Measurements from ENCODE around the gene TBC1D3B. TPM values are rescaled to one million over a fixed set of nuclear protein-coding genes. Genes with fewer than 3 reads are reported as not detected.

TBC1D3B gene
- total and polyA plus RNA-seq, 10 of the 15 experiments (the other 5 are each of a cell fraction or from before 2014, with no cell fraction given) = 0.67 to 8.5 (median 1.7) TPM; not detected in 2

DNA sequence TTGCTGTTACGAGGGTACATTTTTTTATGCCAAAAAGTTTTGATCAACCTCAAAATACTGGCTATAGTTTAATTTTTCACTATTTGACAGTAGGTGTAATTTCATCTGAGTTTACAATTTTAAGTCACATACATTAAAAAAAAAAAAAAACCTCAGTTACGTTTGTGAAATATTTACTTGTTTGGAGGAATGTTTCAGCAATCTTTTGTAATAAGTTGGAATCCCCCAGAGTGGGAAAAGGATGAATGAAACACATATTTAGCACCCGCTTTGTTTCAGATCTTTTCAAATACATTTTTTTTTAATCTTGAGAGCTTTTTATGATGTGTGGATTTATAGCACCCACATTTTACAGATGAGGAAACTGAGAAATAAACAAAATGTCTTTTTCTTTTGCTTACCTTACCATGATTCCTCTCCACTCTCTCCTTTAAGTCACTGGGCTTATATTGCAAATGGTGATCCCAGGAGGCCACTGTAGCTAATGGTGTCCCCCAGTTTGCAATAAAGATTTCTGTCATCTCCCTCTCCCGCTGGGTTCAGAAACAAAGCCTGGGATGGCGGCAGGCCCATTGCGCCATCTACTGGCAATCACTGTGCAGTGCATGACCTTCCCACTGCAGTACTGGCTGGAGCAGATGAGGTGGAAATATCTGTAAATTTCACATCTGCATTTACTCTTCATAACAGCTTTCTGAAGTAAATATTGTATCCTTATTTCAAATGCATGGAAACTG is 27.7 kb downstream of the TBC1D3B start (continued):
- TF ChIP-seq SUZ12 (IDR thresholded peaks at IDR 0.05; ENCODE audit: unreplicated experiment) (no peak), RELA (IDR thresholded peaks at IDR 0.05; ENCODE audit: borderline replicate concordance, partially characterized antibody) (no peak), RCOR1 (conservative IDR thresholded peaks at IDR 0.05; ENCODE audit: low read depth, low read length) (no peak), SMAD1 (IDR thresholded peaks at IDR 0.05; ENCODE audit: low read depth, partially characterized antibody) (no peak), MYC (IDR thresholded peaks at IDR 0.05; ENCODE audit: insufficient read depth, insufficient read length, insufficient replicate concordance, low read length, severe bottlenecking) (no peak), ZZZ3 (IDR thresholded peaks at IDR 0.05; ENCODE audit: control insufficient read depth, insufficient read length, low read depth) (no peak), SIX5 (IDR thresholded peaks at IDR 0.05; ENCODE audit: low read depth, low read length, severe bottlenecking) (no peak), BRCA1 (IDR thresholded peaks at IDR 0.05; ENCODE audit: low read depth, low read length) (no peak), ZNF622 (IDR thresholded peaks at IDR 0.05) (no peak), ZNF217 (IDR thresholded peaks at IDR 0.05) (no peak), KDM1A (IDR thresholded peaks at IDR 0.05; ENCODE audit: borderline replicate concordance) (no peak), EP300 (IDR thresholded peaks at IDR 0.05; ENCODE audit: borderline replicate concordance in 1 of 2, control insufficient read depth in 1 of 2, low read depth in 2 of 2, low read length in 2 of 2) (no peak), RAD21 (IDR thresholded peaks at IDR 0.05; ENCODE audit: insufficient read depth, low read depth, low read length) (peak; percentile 100), MEF2B (IDR thresholded peaks at IDR 0.05; ENCODE audit: partially characterized antibody, poor library complexity, severe bottlenecking) (peak; percentile 60), ZSCAN29 (IDR thresholded peaks at IDR 0.05) (no peak), EZH2 (IDR thresholded peaks at IDR 0.05; ENCODE audit: borderline replicate concordance, control insufficient read depth, low read depth, low read length) (no peak), ZNF207 (IDR thresholded peaks at IDR 0.05; ENCODE audit: borderline replicate concordance) (0 out of 2 replicates have a peak, but pooled peaks have one; percentile 58), RFX5 (IDR thresholded peaks at IDR 0.05; ENCODE audit: low read depth, low read length) (no peak), RAD51 (IDR thresholded peaks at IDR 0.05) (no peak), STAT3 (IDR thresholded peaks at IDR 0.05; ENCODE audit: low read depth, low read length) (0 out of 2 replicates have a peak, but pooled peaks have one; percentile 37), SUPT20H (IDR thresholded peaks at IDR 0.05; ENCODE audit: borderline replicate concordance, control insufficient read depth, low read depth, low read length) (no peak), YBX1 (IDR thresholded peaks at IDR 0.05) (no peak), RBBP5 (conservative IDR thresholded peaks at IDR 0.05) (no peak)
- TF ChIP-seq, protein P1, sequence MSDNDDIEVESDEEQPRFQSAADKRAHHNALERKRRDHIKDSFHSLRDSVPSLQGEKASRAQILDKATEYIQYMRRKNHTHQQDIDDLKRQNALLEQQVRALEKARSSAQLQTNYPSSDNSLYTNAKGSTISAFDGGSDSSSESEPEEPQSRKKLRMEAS (IDR thresholded peaks at IDR 0.05; ENCODE audit: low read depth, low read length) = no peak
- TF ChIP-seq, protein P2, sequence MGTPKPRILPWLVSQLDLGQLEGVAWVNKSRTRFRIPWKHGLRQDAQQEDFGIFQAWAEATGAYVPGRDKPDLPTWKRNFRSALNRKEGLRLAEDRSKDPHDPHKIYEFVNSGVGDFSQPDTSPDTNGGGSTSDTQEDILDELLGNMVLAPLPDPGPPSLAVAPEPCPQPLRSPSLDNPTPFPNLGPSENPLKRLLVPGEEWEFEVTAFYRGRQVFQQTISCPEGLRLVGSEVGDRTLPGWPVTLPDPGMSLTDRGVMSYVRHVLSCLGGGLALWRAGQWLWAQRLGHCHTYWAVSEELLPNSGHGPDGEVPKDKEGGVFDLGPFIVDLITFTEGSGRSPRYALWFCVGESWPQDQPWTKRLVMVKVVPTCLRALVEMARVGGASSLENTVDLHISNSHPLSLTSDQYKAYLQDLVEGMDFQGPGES (IDR thresholded peaks at IDR 0.05) = no peak
- TF ChIP-seq, protein P3, sequence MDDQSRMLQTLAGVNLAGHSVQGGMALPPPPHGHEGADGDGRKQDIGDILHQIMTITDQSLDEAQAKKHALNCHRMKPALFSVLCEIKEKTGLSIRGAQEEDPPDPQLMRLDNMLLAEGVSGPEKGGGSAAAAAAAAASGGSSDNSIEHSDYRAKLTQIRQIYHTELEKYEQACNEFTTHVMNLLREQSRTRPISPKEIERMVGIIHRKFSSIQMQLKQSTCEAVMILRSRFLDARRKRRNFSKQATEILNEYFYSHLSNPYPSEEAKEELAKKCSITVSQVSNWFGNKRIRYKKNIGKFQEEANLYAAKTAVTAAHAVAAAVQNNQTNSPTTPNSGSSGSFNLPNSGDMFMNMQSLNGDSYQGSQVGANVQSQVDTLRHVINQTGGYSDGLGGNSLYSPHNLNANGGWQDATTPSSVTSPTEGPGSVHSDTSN (IDR thresholded peaks at IDR 0.05; ENCODE audit: insufficient replicate concordance, low read depth, low read length) = no peak
- TF ChIP-seq, protein P4, sequence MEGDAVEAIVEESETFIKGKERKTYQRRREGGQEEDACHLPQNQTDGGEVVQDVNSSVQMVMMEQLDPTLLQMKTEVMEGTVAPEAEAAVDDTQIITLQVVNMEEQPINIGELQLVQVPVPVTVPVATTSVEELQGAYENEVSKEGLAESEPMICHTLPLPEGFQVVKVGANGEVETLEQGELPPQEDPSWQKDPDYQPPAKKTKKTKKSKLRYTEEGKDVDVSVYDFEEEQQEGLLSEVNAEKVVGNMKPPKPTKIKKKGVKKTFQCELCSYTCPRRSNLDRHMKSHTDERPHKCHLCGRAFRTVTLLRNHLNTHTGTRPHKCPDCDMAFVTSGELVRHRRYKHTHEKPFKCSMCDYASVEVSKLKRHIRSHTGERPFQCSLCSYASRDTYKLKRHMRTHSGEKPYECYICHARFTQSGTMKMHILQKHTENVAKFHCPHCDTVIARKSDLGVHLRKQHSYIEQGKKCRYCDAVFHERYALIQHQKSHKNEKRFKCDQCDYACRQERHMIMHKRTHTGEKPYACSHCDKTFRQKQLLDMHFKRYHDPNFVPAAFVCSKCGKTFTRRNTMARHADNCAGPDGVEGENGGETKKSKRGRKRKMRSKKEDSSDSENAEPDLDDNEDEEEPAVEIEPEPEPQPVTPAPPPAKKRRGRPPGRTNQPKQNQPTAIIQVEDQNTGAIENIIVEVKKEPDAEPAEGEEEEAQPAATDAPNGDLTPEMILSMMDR (IDR thresholded peaks at IDR 0.05 in 2 of 3, conservative IDR thresholded peaks at IDR 0.05 in 1 of 3; ENCODE audit: control insufficient read depth in 2 of 3, extremely low read depth in 1 of 3, insufficient read depth in 1 of 3, low read depth in 3 of 3, low read length in 3 of 3) = peak; percentile 99; a peak in 5 of 6 replicates
